SK-N-SH treated with all-trans-retinoic acid at 6 μM for 48 hours (cell line): ENCODE measurements around the gene HMOX1.

ENCODE experiments used
- ATAC-seq: fragments of 200-7000 bp; cut with Tn5 transposase; 3 replicates; pipeline ENCODE4 v1.9.1; 2020; ENCODE audit warnings: mild to moderate bottlenecking, moderate library complexity
- ARNTL ChIP-seq: fragments of 450-650 bp; formaldehyde crosslinking; IDR thresholded peaks from 2 replicates; pipeline ENCODE4 v1.5.0; 2020; ENCODE audit warnings: low read depth, mild to moderate bottlenecking, moderate library complexity, borderline replicate concordance
- BACH2 ChIP-seq: fragments of 250-450 bp; sonication (Bioruptor Pico); IDR thresholded peaks from 2 replicates; pipeline ENCODE4 v1.9.0; 2021; ENCODE audit warnings: mild to moderate bottlenecking, borderline replicate concordance
- CSDC2 ChIP-seq: fragments of 250-450 bp; sonication (Bioruptor Pico); IDR thresholded peaks from 2 replicates; pipeline ENCODE4 v1.5.0; 2020; ENCODE audit warnings: mild to moderate bottlenecking, moderate library complexity
- ESRRG ChIP-seq: fragments of 250-450 bp; sonication (Bioruptor Pico); IDR thresholded peaks from 2 replicates; pipeline ENCODE4 v1.6.1; 2021; ENCODE audit warnings: mild to moderate bottlenecking
- GLIS3 ChIP-seq: fragments of 250-450 bp; sonication (Bioruptor Pico); IDR thresholded peaks from 2 replicates; pipeline ENCODE4 v1.5.0; 2020; ENCODE audit warnings: mild to moderate bottlenecking, moderate library complexity
- OSR1 ChIP-seq: fragments of 250-450 bp; sonication (Bioruptor Pico); IDR thresholded peaks from 2 replicates; pipeline ENCODE4 v1.8.0; 2022; ENCODE audit warnings: moderate library complexity, mild to moderate bottlenecking, inconsistent platforms
- PPARA ChIP-seq: fragments of 250-450 bp; sonication (Bioruptor Pico); IDR thresholded peaks from 2 replicates; pipeline ENCODE4 v1.5.0; 2020; ENCODE audit warnings: mild to moderate bottlenecking, borderline replicate concordance
- RARB ChIP-seq: fragments of 250-450 bp; sonication (Bioruptor Pico); IDR thresholded peaks from 2 replicates; pipeline ENCODE4 v1.8.0; 2021; ENCODE audit warnings: mild to moderate bottlenecking, moderate library complexity
- SNAI2 ChIP-seq: fragments of 250-450 bp; sonication (Bioruptor Pico); IDR thresholded peaks from 2 replicates; pipeline ENCODE4 v1.5.0; 2020; ENCODE audit warnings: mild to moderate bottlenecking, moderate library complexity
- TCF4 ChIP-seq: fragments of 250-450 bp; sonication (Bioruptor Pico); IDR thresholded peaks from 2 replicates; pipeline ENCODE4 v1.8.0; 2021; ENCODE audit warnings: mild to moderate bottlenecking, moderate library complexity, borderline replicate concordance
- TOX ChIP-seq: fragments of 250-450 bp; sonication (Bioruptor Pico); IDR thresholded peaks from 2 replicates; pipeline ENCODE4 v1.8.0; 2021; ENCODE audit warnings: mild to moderate bottlenecking, moderate library complexity, borderline replicate concordance
- ZC3H10 ChIP-seq: fragments of 250-450 bp; sonication (Bioruptor Pico); IDR thresholded peaks from 2 replicates; pipeline ENCODE4 v1.5.1; 2021; ENCODE audit warnings: mild to moderate bottlenecking, moderate library complexity
- ZFP3 ChIP-seq: fragments of 250-450 bp; sonication (Bioruptor Pico); IDR thresholded peaks from 2 replicates; pipeline ENCODE4 v1.5.0; 2020; ENCODE audit warnings: mild to moderate bottlenecking, moderate library complexity
- ZFP30 ChIP-seq: fragments of 450-650 bp; formaldehyde crosslinking; IDR thresholded peaks from 2 replicates; pipeline ENCODE4 v1.5.0; 2022; ENCODE audit warnings: mild to moderate bottlenecking, moderate library complexity
- ZNF565 ChIP-seq: fragments of 450-650 bp; formaldehyde crosslinking; conservative IDR thresholded peaks from 2 replicates; pipeline ENCODE4 v1.5.0; 2020; ENCODE audit warnings: low read depth, mild to moderate bottlenecking, moderate library complexity
- ZNF70 ChIP-seq: fragments of 450-650 bp; formaldehyde crosslinking; IDR thresholded peaks from 2 replicates; pipeline ENCODE4 v1.5.0; 2020; ENCODE audit warnings: mild to moderate bottlenecking, moderate library complexity
- TF ChIP-seq, protein P1 (sequence below): fragments of 250-450 bp; sonication (Bioruptor Pico); IDR thresholded peaks from 2 replicates; pipeline ENCODE4 v1.5.1; 2020; ENCODE audit warnings: low read depth, mild to moderate bottlenecking, moderate library complexity
- TF ChIP-seq, protein P2 (sequence below): fragments of 250-450 bp; sonication (Bioruptor Pico); IDR thresholded peaks from 2 replicates; pipeline ENCODE4 v1.5.1; 2021; ENCODE audit warnings: mild to moderate bottlenecking, moderate library complexity
- TF ChIP-seq, protein P3 (sequence below): fragments of 250-450 bp; sonication (Bioruptor Pico); IDR thresholded peaks from 2 replicates; pipeline ENCODE4 v1.8.0; 2021; ENCODE audit warnings: low read depth, mild to moderate bottlenecking, moderate library complexity, borderline replicate concordance

HMOX1 gene

DNA sequence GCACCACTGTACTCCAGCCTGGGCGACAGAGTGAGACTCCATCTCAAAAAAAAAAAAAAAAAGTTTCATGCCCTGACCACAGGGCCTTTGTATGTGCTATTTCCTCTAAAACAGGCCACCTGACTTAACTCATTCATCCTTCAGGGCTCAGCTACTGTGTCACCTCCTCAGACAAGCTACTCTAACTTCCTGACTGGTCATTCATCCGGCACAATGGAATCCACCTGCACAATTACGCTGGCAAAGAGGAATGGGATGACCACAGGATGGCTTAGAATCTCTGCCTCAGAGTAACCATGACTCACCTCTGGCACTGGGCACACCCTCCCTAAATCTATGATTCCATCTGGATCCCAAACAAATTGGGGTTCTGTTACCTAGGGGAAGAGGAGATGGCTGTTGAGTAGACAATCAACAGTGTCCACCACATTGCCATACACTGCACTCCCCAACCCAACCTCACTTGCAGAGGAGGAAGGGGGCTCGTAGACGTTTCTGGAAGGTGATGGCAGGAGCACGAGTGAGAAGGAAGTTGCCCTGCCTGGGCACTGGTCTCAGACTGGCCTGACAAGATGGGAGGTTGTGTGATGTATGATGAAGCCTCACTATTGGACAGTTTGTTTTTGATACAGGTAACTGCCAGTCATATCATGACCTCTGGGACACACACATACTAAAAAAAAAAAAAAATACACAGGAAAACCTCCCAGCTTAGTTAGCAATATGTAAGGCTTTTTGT lies 22.8 kb upstream of the HMOX1 start:
- ATAC-seq: peak; percentile 25
- no peak for TF ChIP-seq GLIS3 (CRISPR knock-in tag)
- TF ChIP-seq ARNTL (CRISPR knock-in tag): no peak
- TF ChIP-seq, protein P1, sequence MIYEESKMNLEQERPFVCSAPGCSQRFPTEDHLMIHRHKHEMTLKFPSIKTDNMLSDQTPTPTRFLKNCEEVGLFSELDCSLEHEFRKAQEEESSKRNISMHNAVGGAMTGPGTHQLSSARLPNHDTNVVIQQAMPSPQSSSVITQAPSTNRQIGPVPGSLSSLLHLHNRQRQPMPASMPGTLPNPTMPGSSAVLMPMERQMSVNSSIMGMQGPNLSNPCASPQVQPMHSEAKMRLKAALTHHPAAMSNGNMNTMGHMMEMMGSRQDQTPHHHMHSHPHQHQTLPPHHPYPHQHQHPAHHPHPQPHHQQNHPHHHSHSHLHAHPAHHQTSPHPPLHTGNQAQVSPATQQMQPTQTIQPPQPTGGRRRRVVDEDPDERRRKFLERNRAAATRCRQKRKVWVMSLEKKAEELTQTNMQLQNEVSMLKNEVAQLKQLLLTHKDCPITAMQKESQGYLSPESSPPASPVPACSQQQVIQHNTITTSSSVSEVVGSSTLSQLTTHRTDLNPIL (CRISPR knock-in tag): no peak
- TF ChIP-seq BACH2 (CRISPR knock-in tag): no peak
- no peak for TF ChIP-seq ZNF70
- TF ChIP-seq ZNF565 (CRISPR knock-in tag): no peak
- no peak for TF ChIP-seq PPARA (CRISPR knock-in tag)
- TF ChIP-seq TOX (CRISPR knock-in tag): no peak
- TF ChIP-seq ZFP3 (CRISPR knock-in tag): no peak
- no peak for TF ChIP-seq ESRRG (CRISPR knock-in tag)
- no peak for TF ChIP-seq RARB
- TF ChIP-seq TCF4 (CRISPR knock-in tag): no peak
- TF ChIP-seq CSDC2 (CRISPR knock-in tag): no peak
- TF ChIP-seq, protein P2, sequence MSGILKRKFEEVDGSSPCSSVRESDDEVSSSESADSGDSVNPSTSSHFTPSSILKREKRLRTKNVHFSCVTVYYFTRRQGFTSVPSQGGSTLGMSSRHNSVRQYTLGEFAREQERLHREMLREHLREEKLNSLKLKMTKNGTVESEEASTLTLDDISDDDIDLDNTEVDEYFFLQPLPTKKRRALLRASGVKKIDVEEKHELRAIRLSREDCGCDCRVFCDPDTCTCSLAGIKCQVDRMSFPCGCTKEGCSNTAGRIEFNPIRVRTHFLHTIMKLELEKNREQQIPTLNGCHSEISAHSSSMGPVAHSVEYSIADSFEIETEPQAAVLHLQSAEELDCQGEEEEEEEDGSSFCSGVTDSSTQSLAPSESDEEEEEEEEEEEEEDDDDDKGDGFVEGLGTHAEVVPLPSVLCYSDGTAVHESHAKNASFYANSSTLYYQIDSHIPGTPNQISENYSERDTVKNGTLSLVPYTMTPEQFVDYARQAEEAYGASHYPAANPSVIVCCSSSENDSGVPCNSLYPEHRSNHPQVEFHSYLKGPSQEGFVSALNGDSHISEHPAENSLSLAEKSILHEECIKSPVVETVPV (CRISPR knock-in tag): no peak
- TF ChIP-seq ZFP30 (CRISPR knock-in tag): no peak
- TF ChIP-seq, protein P3, sequence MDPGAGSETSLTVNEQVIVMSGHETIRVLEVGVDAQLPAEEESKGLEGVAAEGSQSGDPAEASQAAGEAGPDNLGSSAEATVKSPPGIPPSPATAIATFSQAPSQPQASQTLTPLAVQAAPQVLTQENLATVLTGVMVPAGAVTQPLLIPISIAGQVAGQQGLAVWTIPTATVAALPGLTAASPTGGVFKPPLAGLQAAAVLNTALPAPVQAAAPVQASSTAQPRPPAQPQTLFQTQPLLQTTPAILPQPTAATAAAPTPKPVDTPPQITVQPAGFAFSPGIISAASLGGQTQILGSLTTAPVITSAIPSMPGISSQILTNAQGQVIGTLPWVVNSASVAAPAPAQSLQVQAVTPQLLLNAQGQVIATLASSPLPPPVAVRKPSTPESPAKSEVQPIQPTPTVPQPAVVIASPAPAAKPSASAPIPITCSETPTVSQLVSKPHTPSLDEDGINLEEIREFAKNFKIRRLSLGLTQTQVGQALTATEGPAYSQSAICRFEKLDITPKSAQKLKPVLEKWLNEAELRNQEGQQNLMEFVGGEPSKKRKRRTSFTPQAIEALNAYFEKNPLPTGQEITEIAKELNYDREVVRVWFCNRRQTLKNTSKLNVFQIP: no peak
- TF ChIP-seq OSR1 (CRISPR knock-in tag): no peak

DNA sequence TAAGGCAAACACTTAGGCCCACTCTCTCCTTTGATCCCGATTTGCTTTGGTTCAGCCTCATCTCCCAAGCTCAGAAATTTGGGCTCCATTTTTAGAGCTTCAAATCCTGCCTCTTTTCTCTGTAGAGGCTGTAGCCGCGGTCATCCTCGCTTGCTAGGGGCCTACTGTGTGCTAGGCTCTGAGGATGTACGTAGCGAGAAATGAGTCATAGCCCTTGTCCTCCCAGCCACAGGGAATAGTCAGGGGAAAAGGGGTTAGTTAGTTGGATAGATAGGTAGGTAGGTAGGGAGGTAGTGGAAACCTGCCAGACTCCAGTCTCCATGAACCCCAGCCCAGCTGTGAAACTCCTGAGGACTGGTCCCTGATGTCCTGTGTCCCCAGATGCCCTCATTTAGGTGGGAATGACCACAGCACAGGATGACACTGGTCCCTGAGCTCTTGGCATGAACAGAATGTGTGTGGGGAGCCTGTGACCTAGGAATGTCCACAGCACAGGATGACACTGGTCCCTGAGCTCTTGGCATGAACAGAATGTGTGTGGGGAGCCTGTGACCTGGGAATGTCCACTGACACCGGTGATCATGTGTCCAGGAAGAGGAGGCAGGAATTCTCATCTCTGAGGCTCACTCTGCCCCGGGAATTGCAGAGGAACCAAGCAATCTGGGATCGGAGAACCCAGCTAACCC lies 21.4 kb upstream of the HMOX1 start:
- ATAC-seq: no peak
- no peak for TF ChIP-seq ARNTL (CRISPR knock-in tag)
- no peak for TF ChIP-seq CSDC2 (CRISPR knock-in tag)
- no peak for TF ChIP-seq TOX (CRISPR knock-in tag)
- TF ChIP-seq ZFP30 (CRISPR knock-in tag): no peak
- no peak for TF ChIP-seq ZFP3 (CRISPR knock-in tag)
- no peak for TF ChIP-seq ZNF70
- TF ChIP-seq, protein P2 (CRISPR knock-in tag): no peak
- no peak for TF ChIP-seq BACH2 (CRISPR knock-in tag)
- TF ChIP-seq RARB: no peak

DNA sequence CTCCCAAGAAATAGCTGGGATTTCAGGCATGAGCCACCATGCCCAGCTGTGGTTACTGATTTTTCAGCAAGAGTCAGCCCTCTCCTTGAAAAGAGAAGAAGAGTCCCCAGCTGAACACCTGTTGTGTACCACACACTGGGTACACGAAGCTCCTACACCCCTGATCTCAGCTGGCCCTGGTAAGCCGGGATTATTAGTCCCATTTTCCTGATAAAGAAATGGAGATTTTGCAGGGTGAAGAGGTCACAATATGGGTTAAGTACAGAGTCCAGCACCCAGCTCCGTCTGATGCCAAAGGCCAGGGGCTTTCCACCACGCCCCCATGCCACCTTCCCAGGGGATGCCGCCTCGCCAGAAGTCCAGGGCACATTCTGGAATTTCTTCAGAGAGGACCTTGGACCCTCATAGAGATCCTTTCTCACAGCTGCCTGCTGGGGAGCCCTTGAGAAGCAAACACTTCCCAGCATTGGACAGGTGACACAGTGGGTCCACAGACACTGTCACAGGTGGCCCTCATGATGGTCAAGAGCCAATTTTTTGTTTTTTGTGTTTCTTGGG lies 19.8 kb upstream of the HMOX1 start:
- no peak for ATAC-seq
- TF ChIP-seq BACH2 (CRISPR knock-in tag) (no peak), OSR1 (CRISPR knock-in tag) (no peak), ZC3H10 (CRISPR knock-in tag) (no peak), ESRRG (CRISPR knock-in tag) (no peak)

DNA sequence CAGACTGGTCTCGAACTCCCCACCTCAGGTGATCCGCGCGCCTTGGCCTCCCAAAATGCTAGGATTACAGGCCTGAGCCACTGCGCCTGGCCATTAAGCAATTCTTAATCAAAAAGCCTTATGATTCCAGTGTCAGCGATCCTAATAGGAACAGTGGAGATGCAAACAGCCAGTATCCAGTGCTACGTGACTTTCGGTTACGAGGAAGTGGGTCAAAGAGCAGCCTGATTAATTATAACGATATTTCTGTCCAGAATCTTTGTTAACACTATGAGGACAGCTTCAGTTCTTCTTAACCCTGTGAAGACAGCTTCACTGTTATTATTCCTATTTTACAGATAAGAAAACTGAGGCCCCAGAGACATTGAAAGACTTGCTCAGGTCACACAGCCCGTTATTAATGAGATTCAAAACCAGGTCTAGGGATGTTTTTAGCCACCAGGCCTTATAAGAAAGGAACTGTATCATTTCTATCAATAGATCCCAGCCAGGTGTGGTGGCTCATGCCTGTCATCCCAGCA lies 17.3 kb upstream of the HMOX1 start:
- TF ChIP-seq SNAI2 (CRISPR knock-in tag): no peak
- no peak for TF ChIP-seq ZNF565 (CRISPR knock-in tag)
- no peak for ATAC-seq

DNA sequence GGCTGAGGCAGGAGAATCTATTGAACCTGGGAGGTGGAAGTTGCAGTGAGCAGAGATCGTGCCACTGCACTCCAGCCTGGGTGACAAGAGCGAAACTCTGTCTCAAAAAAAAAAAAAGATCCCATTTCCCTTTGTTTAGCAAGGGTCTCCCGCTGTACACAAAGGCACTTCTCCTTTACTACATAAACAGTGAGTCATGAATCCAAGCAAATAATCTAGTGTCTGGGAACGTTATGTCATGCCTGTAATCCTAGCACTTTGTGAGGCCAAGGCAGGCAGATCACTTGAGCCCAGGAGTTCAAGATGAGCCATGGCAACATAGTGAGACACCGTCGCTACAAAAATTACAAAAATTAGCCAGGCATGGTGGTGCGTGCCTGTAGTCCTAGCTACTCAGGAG lies 16.7 kb upstream of the HMOX1 start:
- peak; percentile 69 for ATAC-seq
